H7 (cell line): ENCODE results near the gene TSSK2. TPM values are rescaled to one million over a fixed set of nuclear protein-coding genes. Genes with fewer than 3 reads are reported as not detected.
"Not testable (repeated sequence)": the region's sequence is repeated elsewhere in the genome, so short reads cannot be mapped to it uniquely, and the experiment has no call there.

Source experiments
- DNase-seq: peaks from one replicate; pipeline ENCODE4 v3.0.0; 2012
- H3K27me3 ChIP-seq: 2 replicates; pipeline ENCODE4 v1.6.0; 2011; ENCODE audit warnings: mild to moderate bottlenecking, low read length; ENCODE audit not compliant: control insufficient read depth, insufficient read depth
- H3K36me3 ChIP-seq: replicated peaks from 2 replicates; pipeline ENCODE4 v1.5.1; 2011; ENCODE audit warnings: low read length; ENCODE audit not compliant: control insufficient read depth, insufficient read depth
- H3K4me3 ChIP-seq: 2 replicates; pipeline ENCODE4 v1.5.1; 2011; ENCODE audit warnings: low read depth, mild to moderate bottlenecking, control low read depth, low read length, moderate library complexity; ENCODE audit not compliant: insufficient read depth
- total RNA-seq: library from RNA; depleted of rRNA; stranded (reverse); fragments of >200 nt; shearing (Covaris generic); gene quantifications from 2 replicates; pipeline ENCODE4 v1.2.3, GENCODE V29; 2014; rRNA removed

The TSSK2 gene
- not detected in 2 replicates for total RNA-seq

- peak; percentile 84 for DNase-seq
- Histone ChIP-seq H3K27me3 (no peaks in the 10 kb centered on the region), H3K36me3 (peaks cover 6% of the 10 kb centered on the region), H3K4me3 (no peak within 1 kb of the TSS)
Measured at GRCh38 chr22:19130959-19131684, at the start of gene TSSK2. Gene TSSK2, plus strand, starts transcription at chr22:19131308. Its CDS starts 92 bp downstream, at chr22:19131400.

GRCh38 chr22:19081351-19081750 is 49.8 kb upstream of the TSSK2 start:
- DNase-seq: no peak
- no peaks in the 10 kb centered on the region for H3K27me3 ChIP-seq
- no peak overlapping the region for H3K4me3 ChIP-seq
- H3K36me3 ChIP-seq: no peaks in the 10 kb centered on the region

- H3K27me3 ChIP-seq: no peaks in the 10 kb centered on the region
- no peak for DNase-seq
- no peak overlapping the region for H3K4me3 ChIP-seq
- H3K36me3 ChIP-seq: no peaks in the 10 kb centered on the region
Measured at GRCh38 chr22:19082101-19082500, 49.0 kb upstream of the TSSK2 start.

GRCh38 chr22:19082793-19083192 is 48.3 kb upstream of the TSSK2 start:
- no peaks in the 10 kb centered on the region for H3K27me3 ChIP-seq
- no peak for DNase-seq
- no peak overlapping the region for H3K4me3 ChIP-seq
- no peaks in the 10 kb centered on the region for H3K36me3 ChIP-seq

GRCh38 chr22:19084126-19084525 is 47.0 kb upstream of the TSSK2 start:
- not testable (repeated sequence) for H3K36me3 ChIP-seq, H3K27me3 ChIP-seq, H3K4me3 ChIP-seq, DNase-seq

- not testable (repeated sequence) for H3K27me3 ChIP-seq, DNase-seq, H3K36me3 ChIP-seq, H3K4me3 ChIP-seq
Measured at GRCh38 chr22:19084586-19084985, 46.5 kb upstream of the TSSK2 start.

- DNase-seq: peak; percentile 72
- H3K36me3 ChIP-seq: peaks cover 1% of the 10 kb centered on the region
- H3K27me3 ChIP-seq: no peaks in the 10 kb centered on the region
- H3K4me3 ChIP-seq: no peak overlapping the region
Measured at GRCh38 chr22:19085233-19085718, 45.8 kb upstream of the TSSK2 start.

- Histone ChIP-seq H3K36me3 (peaks cover 1% of the 10 kb centered on the region), H3K27me3 (no peaks in the 10 kb centered on the region), H3K4me3 (no peak overlapping the region)
- no peak for DNase-seq
Measured at GRCh38 chr22:19086417-19086816, 44.7 kb upstream of the TSSK2 start.

- H3K36me3 ChIP-seq: peaks cover 1% of the 10 kb centered on the region
- H3K4me3 ChIP-seq: no peak overlapping the region
- no peak for DNase-seq
- no peaks in the 10 kb centered on the region for H3K27me3 ChIP-seq
Measured at GRCh38 chr22:19086896-19087295, 44.2 kb upstream of the TSSK2 start.

GRCh38 chr22:19088866-19089595 is 42.1 kb upstream of the TSSK2 start:
- DNase-seq: no peak
- Histone ChIP-seq H3K36me3 (peaks cover 1% of the 10 kb centered on the region), H3K27me3 (no peaks in the 10 kb centered on the region), H3K4me3 (no peak overlapping the region)

- Histone ChIP-seq H3K27me3 (no peaks in the 10 kb centered on the region), H3K36me3 (peaks cover 1% of the 10 kb centered on the region), H3K4me3 (no peak overlapping the region)
- DNase-seq: no peak
Measured at GRCh38 chr22:19090183-19090582, 40.9 kb upstream of the TSSK2 start.

- no peak overlapping the region for H3K4me3 ChIP-seq
- no peaks in the 10 kb centered on the region for H3K27me3 ChIP-seq
- no peak for DNase-seq
- peaks cover 1% of the 10 kb centered on the region for H3K36me3 ChIP-seq
Measured at GRCh38 chr22:19090586-19091127, 40.5 kb upstream of the TSSK2 start.

GRCh38 chr22:19092725-19093124 is 38.4 kb upstream of the TSSK2 start:
- Histone ChIP-seq H3K36me3 (peaks cover 1% of the 10 kb centered on the region), H3K27me3 (no peaks in the 10 kb centered on the region), H3K4me3 (no peak overlapping the region)
- DNase-seq: no peak

GRCh38 chr22:19094393-19094997 is 36.6 kb upstream of the TSSK2 start:
- H3K4me3 ChIP-seq: no peak overlapping the region
- no peaks in the 10 kb centered on the region for H3K27me3 ChIP-seq
- DNase-seq: no peak
- no peaks in the 10 kb centered on the region; the same call in 1 of the 2 replicates for H3K36me3 ChIP-seq
